ES-I3 (cell line): ENCODE results near the gene STXBP5.

Experiments
- H3K36me3 ChIP-seq: 2 replicates; pipeline ENCODE4 v1.6.1; 2013; ENCODE audit warnings: mild to moderate bottlenecking, low read length, control low read depth, moderate library complexity; ENCODE audit not compliant: insufficient read depth
- H3K4me1 ChIP-seq: 2 replicates; pipeline ENCODE4 v1.6.1; 2013; ENCODE audit warnings: mild to moderate bottlenecking, control low read depth, low read length; ENCODE audit not compliant: insufficient read depth
- H3K9ac ChIP-seq: 2 replicates; pipeline ENCODE4 v1.6.1; 2013; ENCODE audit warnings: low read depth, mild to moderate bottlenecking, low read length, moderate library complexity
- H3K9me3 ChIP-seq: 2 replicates; pipeline ENCODE4 v1.6.1; 2013; ENCODE audit warnings: mild to moderate bottlenecking, low read length, moderate library complexity; ENCODE audit not compliant: control insufficient read depth, insufficient read depth

STXBP5 gene

GRCh38 chr6:147204060-147204785 is at the start of gene STXBP5:
Gene STXBP5, plus strand, starts transcription at chr6:147204417. Its CDS starts 116 bp downstream, at chr6:147204533.
- Histone ChIP-seq H3K36me3 (no peaks in the 10 kb centered on the region), H3K9ac (peak within 1 kb of the TSS; percentile 82), H3K4me1 (no peaks in the 10 kb centered on the region), H3K9me3 (no peaks in the 10 kb centered on the region)

- no peak overlapping the region for H3K9ac ChIP-seq
- no peaks in the 10 kb centered on the region for H3K9me3 ChIP-seq
- no peaks in the 10 kb centered on the region for H3K4me1 ChIP-seq
- no peaks in the 10 kb centered on the region for H3K36me3 ChIP-seq
Observed at GRCh38 chr6:147154454-147154853, 49.8 kb upstream of the STXBP5 start.

GRCh38 chr6:147156218-147156617 is 48.0 kb upstream of the STXBP5 start:
- Histone ChIP-seq H3K4me1 (no peaks in the 10 kb centered on the region), H3K9ac (no peak overlapping the region), H3K9me3 (no peaks in the 10 kb centered on the region), H3K36me3 (no peaks in the 10 kb centered on the region)

GRCh38 chr6:147156799-147157382 is 47.3 kb upstream of the STXBP5 start:
- no peaks in the 10 kb centered on the region for H3K9me3 ChIP-seq
- H3K36me3 ChIP-seq = no peaks in the 10 kb centered on the region
- H3K4me1 ChIP-seq = no peaks in the 10 kb centered on the region
- H3K9ac ChIP-seq = no peak overlapping the region

DNA sequence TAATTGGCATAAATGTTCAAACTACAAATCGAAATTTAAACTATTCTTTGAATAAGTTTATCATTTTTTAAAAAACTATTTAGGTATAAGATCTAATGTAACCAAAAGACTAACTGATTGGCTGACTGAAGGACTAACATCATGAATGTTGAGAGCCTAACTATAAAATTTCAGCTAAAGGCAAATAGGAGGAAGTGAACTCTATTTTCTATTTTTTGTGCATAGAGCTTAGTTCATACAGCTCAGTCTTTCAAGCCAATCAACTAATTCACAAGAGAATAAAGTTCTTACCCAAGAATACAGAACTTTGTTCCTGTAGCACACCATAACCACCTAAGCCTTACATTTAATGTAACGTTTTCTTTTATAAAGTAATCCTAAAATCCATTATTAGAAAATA is 46.3 kb upstream of the STXBP5 start:
- Histone ChIP-seq H3K9me3 (no peaks in the 10 kb centered on the region), H3K4me1 (no peaks in the 10 kb centered on the region), H3K36me3 (no peaks in the 10 kb centered on the region), H3K9ac (no peak overlapping the region)

- H3K36me3 ChIP-seq = no peaks in the 10 kb centered on the region
- no peaks in the 10 kb centered on the region for H3K9me3 ChIP-seq
- no peak overlapping the region for H3K9ac ChIP-seq
- no peaks in the 10 kb centered on the region for H3K4me1 ChIP-seq
Observed at GRCh38 chr6:147158881-147159280, 45.3 kb upstream of the STXBP5 start.

GRCh38 chr6:147159536-147160374 is 44.5 kb upstream of the STXBP5 start:
- H3K36me3 ChIP-seq = no peaks in the 10 kb centered on the region
- no peaks in the 10 kb centered on the region for H3K4me1 ChIP-seq

GRCh38 chr6:147160593-147160992 is 43.6 kb upstream of the STXBP5 start:
- no peak overlapping the region for H3K9ac ChIP-seq
- no peaks in the 10 kb centered on the region for H3K4me1 ChIP-seq
- H3K36me3 ChIP-seq = no peaks in the 10 kb centered on the region
- no peaks in the 10 kb centered on the region for H3K9me3 ChIP-seq

More at GRCh38 chr6:147159536-147160374, 44.5 kb upstream of the STXBP5 start:
- Histone ChIP-seq H3K9ac (no peak overlapping the region), H3K9me3 (no peaks in the 10 kb centered on the region)

- Histone ChIP-seq H3K9ac (no peak overlapping the region), H3K9me3 (no peaks in the 10 kb centered on the region), H3K36me3 (no peaks in the 10 kb centered on the region), H3K4me1 (no peaks in the 10 kb centered on the region)
Observed at GRCh38 chr6:147161253-147161973, 42.8 kb upstream of the STXBP5 start.

GRCh38 chr6:147161974-147162495 is 42.2 kb upstream of the STXBP5 start:
- Histone ChIP-seq H3K9me3 (no peaks in the 10 kb centered on the region), H3K36me3 (no peaks in the 10 kb centered on the region), H3K4me1 (no peaks in the 10 kb centered on the region), H3K9ac (no peak overlapping the region)

GRCh38 chr6:147164761-147165160 is 39.5 kb upstream of the STXBP5 start:
- Histone ChIP-seq H3K36me3 (no peaks in the 10 kb centered on the region), H3K9ac (no peak overlapping the region), H3K9me3 (no peaks in the 10 kb centered on the region), H3K4me1 (no peaks in the 10 kb centered on the region)

DNA sequence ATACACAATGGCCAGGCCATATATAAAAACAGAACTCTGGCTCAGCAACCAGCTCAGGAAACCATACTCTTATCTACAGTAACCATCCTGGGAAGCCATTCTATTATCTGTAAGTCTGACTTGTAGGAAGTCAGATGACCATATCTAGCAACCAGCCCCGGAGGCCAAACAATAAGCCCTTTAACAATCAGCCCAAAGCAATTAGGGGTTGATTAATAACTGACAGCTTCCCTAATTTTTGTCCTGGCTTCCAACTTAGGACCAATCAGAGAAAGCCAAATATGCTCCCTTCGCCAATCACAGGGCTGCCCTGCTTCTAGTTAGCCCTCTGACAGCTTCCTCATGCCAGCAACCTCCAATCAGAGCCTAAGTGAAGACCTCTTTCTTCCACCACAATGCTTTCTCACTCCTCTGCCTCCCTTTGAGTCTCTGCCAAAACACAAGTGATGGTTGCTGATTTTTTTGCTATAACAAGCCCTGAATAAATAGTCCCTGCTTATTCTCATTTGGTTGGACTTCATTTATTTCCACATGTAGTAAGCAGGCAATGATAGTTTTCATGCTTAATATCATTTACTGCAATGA is 37.8 kb upstream of the STXBP5 start:
- Histone ChIP-seq H3K36me3 (no peaks in the 10 kb centered on the region), H3K9ac (no peak overlapping the region), H3K9me3 (no peaks in the 10 kb centered on the region), H3K4me1 (no peaks in the 10 kb centered on the region)

DNA sequence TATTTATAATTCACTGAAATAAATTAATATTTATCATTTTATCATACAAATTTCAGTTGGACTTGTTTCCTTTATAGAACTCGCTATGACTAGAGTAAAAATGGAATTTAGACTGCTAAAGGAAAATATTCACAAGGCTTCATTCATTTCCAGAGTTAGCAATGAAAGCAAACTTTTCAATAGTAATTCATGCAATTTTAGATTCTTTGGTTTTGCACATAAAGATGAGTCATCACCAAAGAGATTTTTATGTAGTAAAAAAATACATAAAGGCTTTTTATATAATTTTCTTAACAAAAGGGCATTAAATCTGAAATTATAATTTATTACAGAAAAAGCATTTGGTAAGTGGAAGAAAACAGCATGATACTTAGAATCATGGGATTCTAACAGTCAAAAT is 37.2 kb upstream of the STXBP5 start:
- H3K9me3 ChIP-seq = no peaks in the 10 kb centered on the region
- no peaks in the 10 kb centered on the region for H3K36me3 ChIP-seq
- no peak overlapping the region for H3K9ac ChIP-seq
- no peaks in the 10 kb centered on the region for H3K4me1 ChIP-seq
